Measurements from ENCODE around the gene EPHB1. TPM values are rescaled to one million over a fixed set of nuclear protein-coding genes. Genes with fewer than 3 reads are reported as not detected.

EPHB1 gene
- polyA plus RNA-seq, 1 donor from 2014 or later = 18.7 TPM

- no peaks in the 10 kb centered on the region for H3K79me2 ChIP-seq (replicated peaks; ENCODE audit: insufficient read depth, low read length)
- TF ChIP-seq REST (IDR thresholded peaks at IDR 0.05; ENCODE audit: borderline replicate concordance) = peak; percentile 25
- peak; percentile 72 for TF ChIP-seq SMC3 (conservative IDR thresholded peaks at IDR 0.05; ENCODE audit: poor library complexity)
- no peak for TF ChIP-seq TAF1 (IDR thresholded peaks at IDR 0.05; ENCODE audit: low read depth)
- peak; percentile 91 for TF ChIP-seq EP300 (conservative IDR thresholded peaks at IDR 0.05; ENCODE audit: poor library complexity, severe bottlenecking)
- peak; percentile 59 for TF ChIP-seq CTCF (IDR thresholded peaks at IDR 0.05; ENCODE audit: poor library complexity, severe bottlenecking)
- no peak for TF ChIP-seq MXI1 (conservative IDR thresholded peaks at IDR 0.05; ENCODE audit: poor library complexity, severe bottlenecking)
- peak; percentile 78 for TF ChIP-seq POLR2AphosphoS5 (IDR thresholded peaks at IDR 0.05)
- peak; percentile 61 for TF ChIP-seq RAD21 (conservative IDR thresholded peaks at IDR 0.05)
- TF ChIP-seq EZH2 (IDR thresholded peaks at IDR 0.05; ENCODE audit: borderline replicate concordance, insufficient read depth, low read length, poor library complexity, severe bottlenecking) = no peak
- no peaks in the 10 kb centered on the region for H4K20me1 ChIP-seq (ENCODE audit: insufficient read depth)
- peak overlapping the region; percentile 64 for H3K27ac ChIP-seq (ENCODE audit: low read length)
- H3K4me2 ChIP-seq (ENCODE audit: low read length) = no peak overlapping the region
- no peaks in the 10 kb centered on the region for H3F3A ChIP-seq (ENCODE audit: insufficient read depth, low read length, poor library complexity, severe bottlenecking)
- no peaks in the 10 kb centered on the region for H3K9me2 ChIP-seq (ENCODE audit: insufficient read depth, low read length)
- no peaks in the 10 kb centered on the region for H3K9me3 ChIP-seq (ENCODE audit: low read length)
- no peaks in the 10 kb centered on the region for H3K36me3 ChIP-seq (ENCODE audit: insufficient read depth, low read length)
- H3K27me3 ChIP-seq (ENCODE audit: insufficient read depth, low read depth, low read length) = no peaks in the 10 kb centered on the region
- H2AFZ ChIP-seq (ENCODE audit: low read depth, low read length) = no peak overlapping the region
- no peak overlapping the region for H3K9ac ChIP-seq (ENCODE audit: low read length)
- H3K4me3 ChIP-seq (ENCODE audit: low read length) = no peak overlapping the region
Measured at GRCh38 chr3:135051409-135051973, 256.4 kb downstream of the EPHB1 start.

- Histone ChIP-seq H3K4me3 (ENCODE audit: low read length) (no peak overlapping the region), H3K9ac (ENCODE audit: low read length) (no peak overlapping the region), H3K9me3 (ENCODE audit: low read length) (no peaks in the 10 kb centered on the region), H3F3A (ENCODE audit: insufficient read depth, low read length, poor library complexity, severe bottlenecking) (no peaks in the 10 kb centered on the region), H3K27ac (ENCODE audit: low read length) (no peak overlapping the region), H3K9me2 (ENCODE audit: insufficient read depth, low read length) (no peaks in the 10 kb centered on the region), H3K27me3 (ENCODE audit: insufficient read depth, low read depth, low read length) (no peaks in the 10 kb centered on the region), H3K4me2 (ENCODE audit: low read length) (no peak overlapping the region), H3K36me3 (ENCODE audit: insufficient read depth, low read length) (no peaks in the 10 kb centered on the region), H4K20me1 (ENCODE audit: insufficient read depth) (no peaks in the 10 kb centered on the region), H2AFZ (ENCODE audit: low read depth, low read length) (no peak overlapping the region), H3K79me2 (replicated peaks; ENCODE audit: insufficient read depth, low read length) (no peaks in the 10 kb centered on the region)
- TF ChIP-seq RAD21 (conservative IDR thresholded peaks at IDR 0.05) = no peak
- TF ChIP-seq TAF1 (IDR thresholded peaks at IDR 0.05; ENCODE audit: low read depth) = no peak
- TF ChIP-seq SMC3 (conservative IDR thresholded peaks at IDR 0.05; ENCODE audit: poor library complexity) = no peak
- TF ChIP-seq MXI1 (conservative IDR thresholded peaks at IDR 0.05; ENCODE audit: poor library complexity, severe bottlenecking) = no peak
- no peak for TF ChIP-seq POLR2AphosphoS5 (IDR thresholded peaks at IDR 0.05)
- no peak for TF ChIP-seq EP300 (conservative IDR thresholded peaks at IDR 0.05; ENCODE audit: poor library complexity, severe bottlenecking)
- TF ChIP-seq EZH2 (IDR thresholded peaks at IDR 0.05; ENCODE audit: borderline replicate concordance, insufficient read depth, low read length, poor library complexity, severe bottlenecking) = no peak
- TF ChIP-seq REST (IDR thresholded peaks at IDR 0.05; ENCODE audit: borderline replicate concordance) = no peak
- no peak for TF ChIP-seq CTCF (IDR thresholded peaks at IDR 0.05; ENCODE audit: poor library complexity, severe bottlenecking)
Measured at GRCh38 chr3:135055449-135055848, 260.4 kb downstream of the EPHB1 start.
